ENCODE data around the gene IL32. TPM values are rescaled to one million over a fixed set of nuclear protein-coding genes. Genes with fewer than 3 reads are reported as not detected.

IL32 gene
- polyA plus RNA-seq, 3 donors: 0.53 to 8.0 (median 5.6) TPM

- H2AFZ ChIP-seq (ENCODE audit: insufficient read depth, low read depth, low read length, poor library complexity, severe bottlenecking): no peak overlapping the region
- no peaks in the 10 kb centered on the region for H3K9me3 ChIP-seq (replicated peaks in 1 of 2; ENCODE audit: control insufficient read depth in 1 of 2, insufficient read depth in 1 of 2, low read length in 2 of 2)
- H3K36me3 ChIP-seq (replicated peaks in 1 of 2; ENCODE audit: control insufficient read depth in 1 of 2, insufficient read depth in 2 of 2, low read length in 2 of 2): peaks cover 0 to 14% of the 10 kb centered on the region in 2 donors
- H3K27ac ChIP-seq (ENCODE audit: low read depth in 1 of 2, low read length in 2 of 2): no peak overlapping the region
- intact Hi-C loops (cut with micrococcal nuclease): no loop called here
- H3K36me3 Mint-ChIP-seq: peaks cover 2 to 9% of the 10 kb centered on the region in 2 donors
- peaks cover 7% of the 10 kb centered on the region for H3K4me1 Mint-ChIP-seq
- TF ChIP-seq CTCF (IDR thresholded peaks at IDR 0.05): no peak
- 97% methylated on average over 12 of the region's 16 CpGs for WGBS (ENCODE audit: insufficient coverage)
- H3K4me3 Mint-ChIP-seq: no peak overlapping the region
- H3K79me2 ChIP-seq (ENCODE audit: insufficient read depth, low read length): no peaks in the 10 kb centered on the region
- H3K9me3 Mint-ChIP-seq: no peaks in the 10 kb centered on the region
- peaks cover 0 to 6% (median 5%) of the 10 kb centered on the region in 3 donors for H3K27me3 Mint-ChIP-seq (ENCODE audit: low read depth in 3 of 3)
- H3K4me2 ChIP-seq (replicated peaks; ENCODE audit: extremely low read depth, low read length, poor library complexity, severe bottlenecking): no peak overlapping the region
- no peaks in the 10 kb centered on the region for H3K27me3 ChIP-seq (ENCODE audit: control insufficient read depth in 2 of 2, insufficient read depth in 2 of 2, low read length in 2 of 2)
- no peak overlapping the region for H3K9ac ChIP-seq (ENCODE audit: insufficient read depth, low read length, poor library complexity, severe bottlenecking)
- H3K4me3 ChIP-seq (replicated peaks in 1 of 3; ENCODE audit: low read depth in 2 of 3, low read length in 3 of 3): no peak overlapping the region
- H3K27ac Mint-ChIP-seq: peak overlapping the region in 1 of 7 donors; percentile 50
- no peak for DNase-seq
- H3K4me1 ChIP-seq (ENCODE audit: control insufficient read depth in 1 of 2, insufficient read depth in 2 of 2, low read length in 2 of 2): peaks cover 2 to 8% of the 10 kb centered on the region in 2 donors
- no peaks in the 10 kb centered on the region for H4K20me1 ChIP-seq (ENCODE audit: insufficient read depth, low read length)
These were observed 52.9 kb downstream of the IL32 start for GRCh38 chr16:3118204-3118790.

- no peak overlapping the region for H2AFZ ChIP-seq (ENCODE audit: insufficient read depth, low read depth, low read length, poor library complexity, severe bottlenecking)
- WGBS (ENCODE audit: insufficient coverage): 97% methylated on average over 11 of the region's 20 CpGs
- H3K4me1 Mint-ChIP-seq: peaks cover 6% of the 10 kb centered on the region
- no peaks in the 10 kb centered on the region for H3K9me3 Mint-ChIP-seq
- H3K4me1 ChIP-seq (ENCODE audit: control insufficient read depth in 1 of 2, insufficient read depth in 2 of 2, low read length in 2 of 2): peaks cover 5 to 8% of the 10 kb centered on the region in 2 donors
- peaks cover 4 to 6% (median 5%) of the 10 kb centered on the region in 3 donors for H3K27me3 Mint-ChIP-seq (ENCODE audit: low read depth in 3 of 3)
- no peak overlapping the region for H3K27ac ChIP-seq (ENCODE audit: low read depth in 1 of 2, low read length in 2 of 2)
- H3K4me3 Mint-ChIP-seq: no peak overlapping the region
- no peak for DNase-seq
- no peak overlapping the region for H3K4me3 ChIP-seq (replicated peaks in 1 of 3; ENCODE audit: low read depth in 2 of 3, low read length in 3 of 3)
- no peaks in the 10 kb centered on the region for H3K9me3 ChIP-seq (replicated peaks in 1 of 2; ENCODE audit: control insufficient read depth in 1 of 2, insufficient read depth in 1 of 2, low read length in 2 of 2)
- TF ChIP-seq CTCF (IDR thresholded peaks at IDR 0.05): no peak
- no peaks in the 10 kb centered on the region for H4K20me1 ChIP-seq (ENCODE audit: insufficient read depth, low read length)
- H3K27ac Mint-ChIP-seq: no peak overlapping the region
- H3K79me2 ChIP-seq (ENCODE audit: insufficient read depth, low read length): no peaks in the 10 kb centered on the region
- intact Hi-C loops (cut with micrococcal nuclease): no loop called here
- peaks cover 2 to 9% of the 10 kb centered on the region in 2 donors for H3K36me3 Mint-ChIP-seq
- H3K27me3 ChIP-seq (ENCODE audit: control insufficient read depth in 2 of 2, insufficient read depth in 2 of 2, low read length in 2 of 2): no peaks in the 10 kb centered on the region
- no peak overlapping the region for H3K4me2 ChIP-seq (replicated peaks; ENCODE audit: extremely low read depth, low read length, poor library complexity, severe bottlenecking)
- H3K36me3 ChIP-seq (replicated peaks in 1 of 2; ENCODE audit: control insufficient read depth in 1 of 2, insufficient read depth in 2 of 2, low read length in 2 of 2): peaks cover 0 to 14% of the 10 kb centered on the region in 2 donors
- H3K9ac ChIP-seq (ENCODE audit: insufficient read depth, low read length, poor library complexity, severe bottlenecking): no peak overlapping the region
These were observed 53.4 kb downstream of the IL32 start for GRCh38 chr16:3118846-3119245.

Small RNA genes lying within 50 kb of the gene (small RNA-seq; reads per million reads assigned to genes)
- 2.8 reads per million, percentile 19 among the genes with 10 or more reads in this experiment for gene RNU1-22P (ENCODE audit: insufficient read length, low read depth)

Other genes with a start within 250 kb of the IL32 start
- 1 to 10 TPM; 2.1 to 9.0 (median 3.1) TPM for gene PRSS21, start 248.4 kb upstream of the IL32 start, polyA plus RNA-seq
- gene ZG16B, start 235.3 kb upstream of the IL32 start, polyA plus RNA-seq: 10 to 100 TPM in 2 of 3 donors, 1 to 10 TPM in 1; 6.8 to 12.9 (median 11.0) TPM
- gene PRSS22, start 207.5 kb upstream of the IL32 start, polyA plus RNA-seq: not detected
- 10 to 100 TPM; 10.9 to 14.8 (median 12.7) TPM for gene FLYWCH2, start 182.4 kb upstream of the IL32 start, polyA plus RNA-seq
- gene FLYWCH1, start 153.7 kb upstream of the IL32 start, polyA plus RNA-seq: 10 to 100 TPM in 1 of 3 donors, 1 to 10 TPM in 2; 5.0 to 42.7 (median 7.1) TPM
- under 1 TPM in 1 of 3 donors, not detected in 2; 0.09 TPM for gene KREMEN2, start 101.4 kb upstream of the IL32 start, polyA plus RNA-seq
- 10 to 100 TPM in 1 of 3 donors, 1 to 10 TPM in 2; 6.3 to 14.2 (median 8.9) TPM for gene PAQR4, start 96.3 kb upstream of the IL32 start, polyA plus RNA-seq
- 1 to 10 TPM in 2 of 3 donors, under 1 TPM in 1; 0.39 to 3.2 (median 3.0) TPM for gene PKMYT1, start 85.2 kb upstream of the IL32 start, polyA plus RNA-seq
- gene CLDN9, start 52.7 kb upstream of the IL32 start, polyA plus RNA-seq: 1 to 10 TPM in 1 of 3 donors, not detected in 2; 2.1 TPM
- not detected for gene CLDN6, start 47.5 kb upstream of the IL32 start, polyA plus RNA-seq
- gene TNFRSF12A, start 45.3 kb upstream of the IL32 start, polyA plus RNA-seq: 1 to 10 TPM; 2.9 to 6.2 (median 5.7) TPM
- gene HCFC1R1, start 41.7 kb upstream of the IL32 start, polyA plus RNA-seq: 10 to 100 TPM; 16.7 to 27.1 (median 19.9) TPM
- gene THOC6, start 41.6 kb upstream of the IL32 start, polyA plus RNA-seq: 10 to 100 TPM; 42.4 to 59.2 (median 57.7) TPM
- gene BICDL2, start 28.7 kb upstream of the IL32 start, polyA plus RNA-seq: not detected
- 10 to 100 TPM in 1 of 3 donors, 1 to 10 TPM in 1, under 1 TPM in 1; 0.71 to 26.6 (median 2.6) TPM for gene MMP25, start 19.1 kb upstream of the IL32 start, polyA plus RNA-seq
- under 1 TPM in 1 of 3 donors, not detected in 2; 0.29 TPM for gene ZSCAN10, start 33.7 kb downstream of the IL32 start, polyA plus RNA-seq
- gene ZNF205, start 46.9 kb downstream of the IL32 start, polyA plus RNA-seq: 1 to 10 TPM; 1.0 to 6.7 (median 1.3) TPM
- 1 to 10 TPM; 1.5 to 2.6 (median 1.8) TPM for gene ZNF213, start 69.4 kb downstream of the IL32 start, polyA plus RNA-seq
- gene OR1F1, start 122.6 kb downstream of the IL32 start, polyA plus RNA-seq: not detected
- 1 to 10 TPM; 2.0 to 2.8 (median 2.5) TPM for gene ZNF200, start 169.5 kb downstream of the IL32 start, polyA plus RNA-seq
- 10 to 100 TPM; 37.7 to 78.0 (median 73.2) TPM for gene MEFV, start 191.0 kb downstream of the IL32 start, polyA plus RNA-seq
- 10 to 100 TPM; 11.5 to 21.5 (median 13.1) TPM for gene ZNF263, start 217.9 kb downstream of the IL32 start, polyA plus RNA-seq
- gene TIGD7, start 239.8 kb downstream of the IL32 start, polyA plus RNA-seq: 1 to 10 TPM in 1 of 3 donors, under 1 TPM in 2; 0.32 to 1.4 (median 0.64) TPM
- gene ZNF75A, start 239.9 kb downstream of the IL32 start, polyA plus RNA-seq: 10 to 100 TPM in 1 of 3 donors, 1 to 10 TPM in 2; 2.3 to 10.2 (median 2.8) TPM